HepG2 (cell line): ENCODE measurements around the gene EXOSC9. TPM values are rescaled to one million over a fixed set of nuclear protein-coding genes. Genes with fewer than 3 reads are reported as not detected.
A peak's percentile ranks its signal among the peaks of the same experiment; 100 is the strongest.

ENCODE experiments used
- AGO1 ChIP-seq: fragments of 200-400 bp; formaldehyde crosslinking; IDR thresholded peaks from 2 replicates; pipeline ENCODE4 v1.6.1; 2017; ENCODE audit warnings: mild to moderate bottlenecking, low read depth, low read length, moderate library complexity; ENCODE audit not compliant: poor library complexity, severe bottlenecking
- CAMTA2 ChIP-seq: sonication (generic); formaldehyde crosslinking; IDR thresholded peaks from 2 replicates; pipeline ENCODE4 v1.4.0; 2020; ENCODE audit warnings: mild to moderate bottlenecking, missing genetic modification reagents, borderline replicate concordance
- IRF2 ChIP-seq: IDR thresholded peaks from 2 replicates; pipeline ENCODE4 v1.6.1; 2018; ENCODE audit warnings: missing genetic modification reagents, missing compliant biosample characterization
- KLF9 ChIP-seq: IDR thresholded peaks from 2 replicates; pipeline ENCODE4 v1.6.1; 2016; ENCODE audit warnings: low read depth
- MIER2 ChIP-seq: IDR thresholded peaks from 2 replicates; pipeline ENCODE4 v1.6.1; 2016; ENCODE audit warnings: missing biosample characterization, missing genetic modification reagents
- MYNN ChIP-seq: sonication (generic); formaldehyde crosslinking; IDR thresholded peaks from 2 replicates; pipeline ENCODE4 v1.4.0; 2020; ENCODE audit warnings: mild to moderate bottlenecking, low read depth, missing genetic modification reagents
- NFKB2 ChIP-seq: sonication (generic); formaldehyde crosslinking; IDR thresholded peaks from 2 replicates; pipeline ENCODE4 v1.4.0; 2020; ENCODE audit warnings: missing genetic modification reagents, borderline replicate concordance
- NONO ChIP-seq, 2 experiments: fragments of 450-650 bp in 1 of 2; sonication (generic) in 1 of 2; formaldehyde crosslinking in 1 of 2; IDR thresholded peaks in 1 of 2; conservative IDR thresholded peaks in 1 of 2; 2 replicates each; pipeline versions ENCODE4 v1.6.1 to v1.8.0; 2017 to 2022; ENCODE audit warnings: mild to moderate bottlenecking in 1 of 2, missing genetic modification reagents in 1 of 2, moderate library complexity in 1 of 2
- POLR2AphosphoS2 ChIP-seq: IDR thresholded peaks from 2 replicates; pipeline ENCODE4 v1.6.1; 2011; ENCODE audit warnings: low read depth, low read length, improper control_type of control experiment
- PRMT3 ChIP-seq: sonication (generic); formaldehyde crosslinking; IDR thresholded peaks from 2 replicates; pipeline ENCODE4 v1.8.1; 2022; ENCODE audit warnings: low read depth, mild to moderate bottlenecking, moderate library complexity, missing genetic modification reagents, borderline replicate concordance
- SNRNP70 ChIP-seq: fragments of 200-400 bp; formaldehyde crosslinking; IDR thresholded peaks from 2 replicates; pipeline ENCODE4 v1.6.1; 2017; ENCODE audit warnings: mild to moderate bottlenecking, low read depth, low read length, moderate library complexity
- TP53 ChIP-seq: sonication (generic); formaldehyde crosslinking; conservative IDR thresholded peaks from 2 replicates; pipeline ENCODE4 v1.4.0; 2020; ENCODE audit warnings: missing genetic modification reagents
- ZNF160 ChIP-seq: sonication (generic); formaldehyde crosslinking; IDR thresholded peaks from 2 replicates; pipeline ENCODE4 v1.8.0; 2022; ENCODE audit warnings: mild to moderate bottlenecking, inconsistent platforms, missing genetic modification reagents
- ZNF251 ChIP-seq: sonication (generic); formaldehyde crosslinking; IDR thresholded peaks from 2 replicates; pipeline ENCODE4 v1.9.0; 2021; ENCODE audit warnings: mild to moderate bottlenecking, missing genetic modification reagents
- ZNF263 ChIP-seq: sonication (generic); formaldehyde crosslinking; IDR thresholded peaks from 2 replicates; pipeline ENCODE4 v1.4.0; 2020; ENCODE audit warnings: missing genetic modification reagents
- ZNF543 ChIP-seq: sonication (generic); formaldehyde crosslinking; IDR thresholded peaks from 2 replicates; pipeline ENCODE4 v1.4.0; 2020; ENCODE audit warnings: mild to moderate bottlenecking, missing genetic modification reagents
- ZNF614 ChIP-seq: IDR thresholded peaks from 2 replicates; pipeline ENCODE4 v1.6.1; 2018; ENCODE audit warnings: missing biosample characterization, missing genetic modification reagents, inconsistent platforms, borderline replicate concordance
- ZNF615 ChIP-seq: sonication (generic); formaldehyde crosslinking; IDR thresholded peaks from 2 replicates; pipeline ENCODE4 v1.5.0; 2020; ENCODE audit warnings: mild to moderate bottlenecking, missing genetic modification reagents, borderline replicate concordance
- ZNF746 ChIP-seq: sonication (generic); formaldehyde crosslinking; IDR thresholded peaks from 2 replicates; pipeline ENCODE4 v1.8.0; 2022; ENCODE audit warnings: mild to moderate bottlenecking, missing genetic modification reagents
- ZSCAN25 ChIP-seq: sonication (generic); formaldehyde crosslinking; IDR thresholded peaks from 2 replicates; pipeline ENCODE4 v1.8.0; 2022; ENCODE audit warnings: mild to moderate bottlenecking, missing genetic modification reagents
- polyA plus RNA-seq, 8 experiments: library from polyadenylated mRNA; depleted of rRNA in 3 of 8; stranded (reverse) in 7 of 8; unstranded in 1 of 8; fragments of >200 nt; fragmentation: Illumina TruSeq in 4 of 8; extraction: Trizol in 4 of 8; gene quantifications; 2 replicates each; pipeline versions ENCODE4 v1.2.1 to v1.2.3, GENCODE V29; 2011 to 2016; ENCODE audit warnings: low read depth in 4 of 8, missing spikeins in 1 of 8, mixed read lengths in 1 of 8; ENCODE audit not compliant: insufficient read depth in 1 of 8
- total RNA-seq, 5 experiments: library from RNA; depleted of rRNA; stranded (reverse); fragments of >200 nt; fragmentation: Illumina TruSeq; extraction: Trizol; gene quantifications; 2 replicates each; pipeline ENCODE4 v1.2.3, GENCODE V29; 2016; ENCODE audit warnings: low read depth in 1 of 5
- TF ChIP-seq, protein P1 (sequence below): sonication (generic); formaldehyde crosslinking; IDR thresholded peaks from 2 replicates; pipeline ENCODE4 v1.4.0; 2020; ENCODE audit warnings: missing genetic modification reagents, mild to moderate bottlenecking, borderline replicate concordance
- TF ChIP-seq, protein P2 (sequence below): sonication (generic); formaldehyde crosslinking; IDR thresholded peaks from 2 replicates; pipeline ENCODE4 v1.5.1; 2020; ENCODE audit warnings: mild to moderate bottlenecking, missing genetic modification reagents, moderate library complexity
- TF ChIP-seq, protein P3 (sequence below): sonication (generic); formaldehyde crosslinking; IDR thresholded peaks from 2 replicates; pipeline ENCODE4 v1.5.0; 2020; ENCODE audit warnings: mild to moderate bottlenecking, missing genetic modification reagents
- TF ChIP-seq, protein P4 (sequence below): sonication (generic); formaldehyde crosslinking; IDR thresholded peaks from 2 replicates; pipeline ENCODE4 v1.8.0; 2022; ENCODE audit warnings: missing genetic modification reagents, low read depth, mild to moderate bottlenecking, borderline replicate concordance

The EXOSC9 gene
- total and polyA plus RNA-seq, 2 of the 13 experiments (the other 11 are each of a cell fraction or from before 2014, with no cell fraction given) = 26.0 to 48.0 TPM

DNA sequence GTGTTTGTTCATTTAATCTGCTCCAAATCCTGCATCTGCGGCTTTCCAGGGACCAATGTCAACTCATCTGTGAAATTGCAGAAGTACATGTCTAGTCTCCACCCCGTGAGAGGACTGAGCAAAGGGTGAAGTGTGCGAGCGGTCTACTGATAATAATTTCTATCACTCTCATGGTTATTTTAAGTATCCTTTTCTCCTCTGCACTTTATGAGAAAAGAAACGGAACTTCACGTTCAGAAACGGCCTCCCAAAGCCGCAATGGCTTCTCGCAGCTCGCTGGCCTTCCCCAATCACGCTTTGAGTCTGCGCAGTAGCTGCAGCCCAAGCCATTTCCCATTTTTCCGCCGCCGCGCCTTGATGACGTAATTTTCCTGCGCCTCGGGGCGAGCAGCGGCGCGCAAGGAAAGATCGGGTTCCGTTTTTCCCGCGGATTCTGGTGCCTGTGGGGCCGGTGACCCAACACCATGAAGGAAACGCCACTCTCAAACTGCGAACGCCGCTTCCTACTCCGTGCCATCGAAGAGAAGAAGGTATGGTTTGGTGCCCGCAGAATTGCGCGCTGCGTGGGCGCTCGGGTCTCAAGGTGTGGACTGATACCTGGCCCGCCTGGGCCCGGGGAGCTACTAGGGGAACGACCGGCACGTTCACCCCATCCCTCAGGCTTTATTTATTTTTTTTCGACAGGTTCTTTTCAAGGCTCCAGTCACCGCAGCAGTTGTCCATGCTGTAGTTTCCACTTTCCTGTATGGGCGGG is at the start of gene EXOSC9 (continued):
- TF ChIP-seq CAMTA2 (CRISPR knock-in tag) (no peak), ZNF263 (0 out of 2 replicates have a peak, but pooled peaks have one; percentile 22), ZNF543 (CRISPR knock-in tag) (0 out of 2 replicates have a peak, but pooled peaks have one; percentile 37), PRMT3 (CRISPR knock-in tag) (no peak), MYNN (CRISPR knock-in tag) (no peak), KLF9 (0 out of 2 replicates have a peak, but pooled peaks have one; percentile 27), IRF2 (peak; percentile 84), ZNF615 (CRISPR knock-in tag) (no peak), ZNF746 (CRISPR knock-in tag) (no peak), AGO1 (no peak), ZNF251 (CRISPR knock-in tag) (no peak), SNRNP70 (no peak), NFKB2 (CRISPR knock-in tag) (peak; percentile 80; the same call in 1 of the 2 replicates), ZSCAN25 (CRISPR knock-in tag) (no peak), POLR2AphosphoS2 (0 out of 2 replicates have a peak, but pooled peaks have one; percentile 68), ZNF160 (CRISPR knock-in tag) (no peak; the same call in 1 of the 2 replicates), TP53 (CRISPR knock-in tag) (peak; percentile 87), ZNF614 (CRISPR knock-in tag) (0 out of 2 replicates have a peak, but pooled peaks have one; percentile 46), MIER2 (CRISPR knock-in tag) (no peak), NONO (IDR thresholded peaks at IDR 0.05) (no peak), NONO (CRISPR knock-in tag; conservative IDR thresholded peaks at IDR 0.05) (peak; percentile 95)
- TF ChIP-seq, protein P1, sequence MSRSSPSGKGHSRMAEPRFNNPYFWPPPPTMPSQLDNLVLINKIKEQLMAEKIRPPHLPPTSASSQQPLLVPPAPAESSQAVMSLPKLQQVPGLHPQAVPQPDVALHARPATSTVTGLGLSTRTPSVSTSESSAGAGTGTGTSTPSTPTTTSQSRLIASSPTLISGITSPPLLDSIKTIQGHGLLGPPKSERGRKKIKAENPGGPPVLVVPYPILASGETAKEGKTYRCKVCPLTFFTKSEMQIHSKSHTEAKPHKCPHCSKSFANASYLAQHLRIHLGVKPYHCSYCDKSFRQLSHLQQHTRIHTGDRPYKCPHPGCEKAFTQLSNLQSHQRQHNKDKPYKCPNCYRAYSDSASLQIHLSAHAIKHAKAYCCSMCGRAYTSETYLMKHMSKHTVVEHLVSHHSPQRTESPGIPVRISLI (CRISPR knock-in tag) = no peak
- TF ChIP-seq, protein P2, sequence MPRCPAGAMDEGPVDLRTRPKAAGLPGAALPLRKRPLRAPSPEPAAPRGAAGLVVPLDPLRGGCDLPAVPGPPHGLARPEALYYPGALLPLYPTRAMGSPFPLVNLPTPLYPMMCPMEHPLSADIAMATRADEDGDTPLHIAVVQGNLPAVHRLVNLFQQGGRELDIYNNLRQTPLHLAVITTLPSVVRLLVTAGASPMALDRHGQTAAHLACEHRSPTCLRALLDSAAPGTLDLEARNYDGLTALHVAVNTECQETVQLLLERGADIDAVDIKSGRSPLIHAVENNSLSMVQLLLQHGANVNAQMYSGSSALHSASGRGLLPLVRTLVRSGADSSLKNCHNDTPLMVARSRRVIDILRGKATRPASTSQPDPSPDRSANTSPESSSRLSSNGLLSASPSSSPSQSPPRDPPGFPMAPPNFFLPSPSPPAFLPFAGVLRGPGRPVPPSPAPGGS (CRISPR knock-in tag) = no peak; the same call in 1 of the 2 replicates
- TF ChIP-seq, protein P3, sequence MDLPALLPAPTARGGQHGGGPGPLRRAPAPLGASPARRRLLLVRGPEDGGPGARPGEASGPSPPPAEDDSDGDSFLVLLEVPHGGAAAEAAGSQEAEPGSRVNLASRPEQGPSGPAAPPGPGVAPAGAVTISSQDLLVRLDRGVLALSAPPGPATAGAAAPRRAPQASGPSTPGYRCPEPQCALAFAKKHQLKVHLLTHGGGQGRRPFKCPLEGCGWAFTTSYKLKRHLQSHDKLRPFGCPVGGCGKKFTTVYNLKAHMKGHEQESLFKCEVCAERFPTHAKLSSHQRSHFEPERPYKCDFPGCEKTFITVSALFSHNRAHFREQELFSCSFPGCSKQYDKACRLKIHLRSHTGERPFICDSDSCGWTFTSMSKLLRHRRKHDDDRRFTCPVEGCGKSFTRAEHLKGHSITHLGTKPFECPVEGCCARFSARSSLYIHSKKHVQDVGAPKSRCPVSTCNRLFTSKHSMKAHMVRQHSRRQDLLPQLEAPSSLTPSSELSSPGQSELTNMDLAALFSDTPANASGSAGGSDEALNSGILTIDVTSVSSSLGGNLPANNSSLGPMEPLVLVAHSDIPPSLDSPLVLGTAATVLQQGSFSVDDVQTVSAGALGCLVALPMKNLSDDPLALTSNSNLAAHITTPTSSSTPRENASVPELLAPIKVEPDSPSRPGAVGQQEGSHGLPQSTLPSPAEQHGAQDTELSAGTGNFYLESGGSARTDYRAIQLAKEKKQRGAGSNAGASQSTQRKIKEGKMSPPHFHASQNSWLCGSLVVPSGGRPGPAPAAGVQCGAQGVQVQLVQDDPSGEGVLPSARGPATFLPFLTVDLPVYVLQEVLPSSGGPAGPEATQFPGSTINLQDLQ (CRISPR knock-in tag) = no peak
- TF ChIP-seq, protein P4, sequence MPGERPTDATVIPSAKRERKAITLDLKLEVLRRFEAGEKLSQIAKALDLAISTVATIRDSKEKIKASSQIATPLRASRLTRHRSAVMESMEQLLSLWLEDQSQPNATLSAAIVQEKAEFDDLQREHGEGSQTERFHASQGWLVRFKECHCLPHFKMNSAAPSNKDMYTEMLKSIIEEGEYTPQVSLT (CRISPR knock-in tag) = no peak
